K562 (cell line): ENCODE data around the gene NF1. TPM values are rescaled to one million over a fixed set of nuclear protein-coding genes. Genes with fewer than 3 reads are reported as not detected.

Experiments
- ADNP ChIP-seq: fragments of 200-800 bp; sonication (Bioruptor generic); IDR thresholded peaks from 2 replicates; pipeline ENCODE4 v1.6.1; 2016; ENCODE audit warnings: missing genetic modification characterization, missing compliant biosample characterization
- ARID2 ChIP-seq: fragments of 450-650 bp; IDR thresholded peaks from 2 replicates; pipeline ENCODE4 v1.6.1; 2017; ENCODE audit warnings: antibody characterized with exemption, mild to moderate bottlenecking
- ATF3 ChIP-seq, 2 experiments: fragments of 450-650 bp in 1 of 2; sonication (generic) in 1 of 2; formaldehyde crosslinking in 1 of 2; IDR thresholded peaks in 1 of 2; conservative IDR thresholded peaks in 1 of 2; 2 replicates each; pipeline versions ENCODE4 v1.6.1 to v1.8.1; 2016 to 2023; ENCODE audit warnings: mild to moderate bottlenecking in 2 of 2, moderate library complexity in 2 of 2, inconsistent platforms in 1 of 2, missing genetic modification reagents in 1 of 2
- BRCA1 ChIP-seq, 2 experiments: fragments of 450-650 bp in 1 of 2; sonication (generic) in 1 of 2; formaldehyde crosslinking in 1 of 2; IDR thresholded peaks; 2 replicates each; pipeline versions ENCODE4 v1.5.0 to v1.6.1; 2017 to 2020; ENCODE audit warnings: mild to moderate bottlenecking in 1 of 2, missing genetic modification reagents in 1 of 2
- C11orf30 ChIP-seq: fragments of 450-650 bp; IDR thresholded peaks from 2 replicates; pipeline ENCODE4 v1.6.1; 2016; ENCODE audit warnings: low read depth, mild to moderate bottlenecking
- CCNT2 ChIP-seq: IDR thresholded peaks from 2 replicates; pipeline ENCODE4 v1.6.1; 2011; ENCODE audit warnings: borderline replicate concordance, low read depth, mild to moderate bottlenecking, moderate library complexity, mixed read lengths, low read length; ENCODE audit not compliant: insufficient read length; ENCODE audit errors: extremely low read depth
- EP400 ChIP-seq: fragments of 450-650 bp; IDR thresholded peaks from 2 replicates; pipeline ENCODE4 v1.6.1; 2017; ENCODE audit warnings: antibody characterized with exemption, mild to moderate bottlenecking, moderate library complexity
- ETV1 ChIP-seq: fragments of 450-650 bp; conservative IDR thresholded peaks from 2 replicates; pipeline ENCODE4 v1.6.1; 2016; ENCODE audit warnings: missing genetic modification characterization, control low read depth, low read depth, missing compliant biosample characterization
- JUND ChIP-seq, 2 experiments: IDR thresholded peaks; 2 replicates in 1 of 2; 3 replicates in 1 of 2; pipeline ENCODE4 v1.6.1; 2011; ENCODE audit warnings: borderline replicate concordance in 2 of 2, low read depth in 2 of 2, low read length in 2 of 2, improper control_type of control experiment in 1 of 2, missing biosample characterization in 1 of 2, missing genetic modification characterization in 1 of 2, missing genetic modification reagents in 1 of 2
- MAFF ChIP-seq: IDR thresholded peaks from 2 replicates; pipeline ENCODE4 v1.6.1; 2012; ENCODE audit warnings: low read length, improper control_type of control experiment
- NBN ChIP-seq: fragments of 450-650 bp; IDR thresholded peaks from 2 replicates; pipeline ENCODE4 v1.6.1; 2016; ENCODE audit warnings: low read depth, mild to moderate bottlenecking
- NFIX ChIP-seq: fragments of 250-450 bp; sonication (Bioruptor Pico); IDR thresholded peaks from 2 replicates; pipeline ENCODE4 v1.4.0; 2020; ENCODE audit warnings: low read depth, mild to moderate bottlenecking, moderate library complexity
- PHF21A ChIP-seq: fragments of 450-650 bp; IDR thresholded peaks from 2 replicates; pipeline ENCODE4 v1.6.1; 2017; ENCODE audit warnings: low read depth, borderline replicate concordance
- RB1 ChIP-seq: fragments of 450-650 bp; IDR thresholded peaks from 2 replicates; pipeline ENCODE4 v1.6.1; 2017; ENCODE audit warnings: low read depth, mild to moderate bottlenecking
- SMAD1 ChIP-seq: fragments of 150-350 bp; IDR thresholded peaks from 2 replicates; pipeline ENCODE4 v1.6.1; 2014; ENCODE audit warnings: low read length, low read depth; ENCODE audit not compliant: partially characterized antibody
- SMARCA4 ChIP-seq: fragments of 450-650 bp; IDR thresholded peaks from 2 replicates; pipeline ENCODE4 v1.6.1; 2016
- TRIM25 ChIP-seq: fragments of 450-650 bp; IDR thresholded peaks from 2 replicates; pipeline ENCODE4 v1.7.0; 2016; ENCODE audit warnings: borderline replicate concordance
- YY1 ChIP-seq, 3 experiments: IDR thresholded peaks; 2 replicates each; pipeline ENCODE4 v1.6.1; 2011; ENCODE audit warnings: low read length in 2 of 3, mild to moderate bottlenecking in 2 of 3, moderate library complexity in 2 of 3, borderline replicate concordance in 1 of 3, control low read depth in 1 of 3, low read depth in 1 of 3; ENCODE audit not compliant: insufficient read depth in 3 of 3, insufficient replicate concordance in 2 of 3, control insufficient read depth in 1 of 3, insufficient read length in 1 of 3; ENCODE audit errors: extremely low read depth in 1 of 3
- ZBTB9 ChIP-seq: fragments of 450-650 bp; formaldehyde crosslinking; IDR thresholded peaks from 2 replicates; pipeline ENCODE4 v1.4.0; 2020; ENCODE audit warnings: mild to moderate bottlenecking, moderate library complexity
- ZZZ3 ChIP-seq: fragments of 450-650 bp; IDR thresholded peaks from 2 replicates; pipeline ENCODE4 v1.6.1; 2016; ENCODE audit warnings: antibody characterized with exemption, mild to moderate bottlenecking, moderate library complexity
- polyA plus RNA-seq, 8 experiments: library from polyadenylated mRNA; depleted of rRNA in 4 of 8; stranded (reverse) in 5 of 8; unstranded in 3 of 8; fragments of >200 nt; fragmentation: Nextera tagmentation in 2 of 8; fragmentation: Illumina TruSeq in 1 of 8; extraction: Ambion mirVana in 2 of 8; extraction: Trizol in 1 of 8; gene quantifications; 2 replicates each; pipeline versions ENCODE4 v1.2.1 to v1.2.3, GENCODE V29; 2011 to 2014; ENCODE audit warnings: inconsistent platforms in 1 of 8, missing spikeins in 1 of 8
- total RNA-seq, 7 experiments: library from RNA; depleted of rRNA in 6 of 7; stranded (reverse); fragments of >200 nt in 6 of 7; fragmentation: Illumina TruSeq in 2 of 7; extraction: Trizol in 2 of 7; gene quantifications; 2 replicates each; pipeline versions ENCODE4 v1.2.1 to v1.2.3, GENCODE V29; 2011 to 2021; ENCODE audit warnings: low replicate concordance in 1 of 7

The NF1 gene
- total and polyA plus RNA-seq, 9 of the 15 experiments (the other 6 are each of a cell fraction or from before 2014, with no cell fraction given): 3.4 to 41.9 (median 24.3) TPM

GRCh38 chr17:31094600-31095235 lies at the start of gene NF1 (continued):
- TF ChIP-seq ATF3 (IDR thresholded peaks at IDR 0.05) (peak; percentile 100), ATF3 (CRISPR knock-in tag; conservative IDR thresholded peaks at IDR 0.05) (no peak), CCNT2 (no peak), RB1 (peak; percentile 32), ZBTB9 (CRISPR knock-in tag) (no peak), NFIX (CRISPR knock-in tag) (peak; percentile 21; the same call in 1 of the 2 replicates), TRIM25 (no peak), SMARCA4 (no peak), ZZZ3 (no peak), PHF21A (no peak), JUND (IDR thresholded peaks at IDR 0.05; ENCODE audit: borderline replicate concordance, low read depth, low read length) (peak; percentile 99), JUND (tag; IDR thresholded peaks at IDR 0.05; ENCODE audit: borderline replicate concordance, low read depth, low read length) (peak; percentile 96; the same call in 2 of the 3 replicates), NBN (peak; percentile 62; the same call in 1 of the 2 replicates), BRCA1 (IDR thresholded peaks at IDR 0.05) (no peak), BRCA1 (CRISPR knock-in tag; IDR thresholded peaks at IDR 0.05) (no peak), YY1 (IDR thresholded peaks at IDR 0.05; ENCODE audit: borderline replicate concordance in 1 of 3, control insufficient read depth in 1 of 3, extremely low read depth in 1 of 3, insufficient read depth in 3 of 3, insufficient read length in 1 of 3, insufficient replicate concordance in 2 of 3, low read depth in 1 of 3, low read length in 2 of 3) (peak; percentile 73 to 94 (median 88)), ARID2 (no peak), SMAD1 (peak; percentile 53), EP400 (peak; percentile 59), ADNP (no peak), ETV1 (tag) (peak; percentile 89), C11orf30 (no peak), MAFF (no peak)
